SU-DHL-6 (cell line): ENCODE results near the gene GPD2.

Source experiments
- EZH2phosphoT487 ChIP-seq: fragments of 200-600 bp; sonication (generic), shearing (Covaris generic); conservative IDR thresholded peaks from 2 replicates; pipeline ENCODE4 v1.6.1; 2018; ENCODE audit warnings: mild to moderate bottlenecking, antibody characterized with exemption, low read length, moderate library complexity, mixed read lengths
- TF ChIP-seq, protein P1 (sequence below): fragments of 200-600 bp; sonication (generic); IDR thresholded peaks from one replicate; pipeline ENCODE4 v1.5.1; 2017; ENCODE audit warnings: antibody characterized with exemption, mild to moderate bottlenecking, low read length, moderate library complexity; ENCODE audit not compliant: insufficient read depth, poor library complexity, severe bottlenecking

DNA sequence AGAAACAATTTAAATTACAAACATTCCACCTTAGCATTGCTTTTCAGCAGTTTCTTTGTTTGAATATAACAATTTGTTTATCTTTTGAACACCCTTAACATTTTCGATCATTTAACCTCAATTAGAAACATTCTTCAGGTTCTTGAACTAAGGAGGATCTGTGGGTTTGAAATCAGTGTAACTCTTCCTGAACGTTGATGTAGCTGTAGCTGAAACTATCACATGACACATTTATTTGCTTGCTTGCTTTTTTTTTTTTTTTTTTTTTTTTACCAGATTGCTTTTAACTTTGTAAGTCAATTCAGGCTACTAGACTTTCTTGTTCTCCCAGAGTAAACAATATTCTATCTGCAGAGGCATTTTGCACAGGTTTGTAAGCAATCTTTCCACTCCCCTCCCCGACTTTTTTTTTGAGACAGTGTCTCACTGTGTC is 47.6 kb downstream of the GPD2 start:
- TF ChIP-seq, protein P1, sequence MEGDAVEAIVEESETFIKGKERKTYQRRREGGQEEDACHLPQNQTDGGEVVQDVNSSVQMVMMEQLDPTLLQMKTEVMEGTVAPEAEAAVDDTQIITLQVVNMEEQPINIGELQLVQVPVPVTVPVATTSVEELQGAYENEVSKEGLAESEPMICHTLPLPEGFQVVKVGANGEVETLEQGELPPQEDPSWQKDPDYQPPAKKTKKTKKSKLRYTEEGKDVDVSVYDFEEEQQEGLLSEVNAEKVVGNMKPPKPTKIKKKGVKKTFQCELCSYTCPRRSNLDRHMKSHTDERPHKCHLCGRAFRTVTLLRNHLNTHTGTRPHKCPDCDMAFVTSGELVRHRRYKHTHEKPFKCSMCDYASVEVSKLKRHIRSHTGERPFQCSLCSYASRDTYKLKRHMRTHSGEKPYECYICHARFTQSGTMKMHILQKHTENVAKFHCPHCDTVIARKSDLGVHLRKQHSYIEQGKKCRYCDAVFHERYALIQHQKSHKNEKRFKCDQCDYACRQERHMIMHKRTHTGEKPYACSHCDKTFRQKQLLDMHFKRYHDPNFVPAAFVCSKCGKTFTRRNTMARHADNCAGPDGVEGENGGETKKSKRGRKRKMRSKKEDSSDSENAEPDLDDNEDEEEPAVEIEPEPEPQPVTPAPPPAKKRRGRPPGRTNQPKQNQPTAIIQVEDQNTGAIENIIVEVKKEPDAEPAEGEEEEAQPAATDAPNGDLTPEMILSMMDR = no peak
- TF ChIP-seq EZH2phosphoT487 = no peak
